Panc1 (cell line): ENCODE results near the gene LPP. TPM values are rescaled to one million over a fixed set of nuclear protein-coding genes. Genes with fewer than 3 reads are reported as not detected.

Experiments used
- ATAC-seq: fragments of 200-7000 bp; cut with Tn5 transposase; 2 replicates; pipeline ENCODE4 v1.9.1; 2020; ENCODE audit warnings: mild to moderate bottlenecking, moderate library complexity
- BruUV-seq: library from RNA; stranded (reverse); fragments of 400-500 nt; replicated peaks from 2 replicates; lab custom pipeline; 2021; lab: Mats Ljungman, UMichigan
- CTCF ChIA-PET: fragments of 300-600 bp; sonication (Branson Sonifier 250); formaldehyde crosslinking; loops from one replicate; lab custom pipeline; 2022; ENCODE audit warnings: antibody characterized with exemption; lab: Charles Lee
- POLR2A ChIA-PET: fragments of 300-600 bp; sonication (Branson Sonifier 250); formaldehyde crosslinking; loops from one replicate; lab custom pipeline; 2022; ENCODE audit warnings: antibody characterized with exemption; lab: Charles Lee
- DNase-seq: peaks from one replicate; pipeline ENCODE4 v3.0.0-alpha.2; 2010; ENCODE audit warnings: low read depth, low spot score
- H3K27ac ChIP-seq: 2 replicates; pipeline ENCODE4 v1.5.1; 2011; ENCODE audit warnings: mild to moderate bottlenecking, low read length, inconsistent platforms
- H3K27me3 ChIP-seq: fragments of 200-500 bp; sonication (Bioruptor generic); 2 replicates; pipeline ENCODE4 v1.6.0; 2014; ENCODE audit warnings: low read length, inconsistent platforms; ENCODE audit not compliant: control insufficient read depth, insufficient read depth
- H3K36me3 ChIP-seq: fragments of 200-500 bp; sonication (Bioruptor generic); 2 replicates; pipeline ENCODE4 v1.5.1; 2014; ENCODE audit warnings: inconsistent platforms, mild to moderate bottlenecking, low read length, moderate library complexity; ENCODE audit not compliant: control insufficient read depth, insufficient read depth
- H3K4me1 ChIP-seq: 2 replicates; pipeline ENCODE4 v1.5.1; 2011; ENCODE audit warnings: inconsistent platforms, mild to moderate bottlenecking, low read length, moderate library complexity; ENCODE audit not compliant: control insufficient read depth, insufficient read depth
- H3K4me3 ChIP-seq, 2 experiments: 2 replicates each; pipeline ENCODE4 v1.5.1; 2011 to 2012; ENCODE audit warnings: low read depth in 2 of 2, low read length in 2 of 2, mild to moderate bottlenecking in 2 of 2, inconsistent platforms in 1 of 2, moderate library complexity in 1 of 2
- H3K9me3 ChIP-seq: fragments of 200-500 bp; sonication (Bioruptor generic); 2 replicates; pipeline ENCODE4 v1.5.1; 2014; ENCODE audit warnings: low read depth, mild to moderate bottlenecking, inconsistent platforms, low read length, moderate library complexity; ENCODE audit not compliant: control insufficient read depth, insufficient read depth
- POLR2AphosphoS5 ChIP-seq: IDR thresholded peaks from 2 replicates; pipeline ENCODE4 v1.6.1; 2012; ENCODE audit warnings: mild to moderate bottlenecking, low read depth, low read length, moderate library complexity
- SIN3A ChIP-seq: IDR thresholded peaks from 2 replicates; pipeline ENCODE4 v1.6.1; 2012; ENCODE audit warnings: low read depth, mild to moderate bottlenecking, low read length, moderate library complexity, borderline replicate concordance; ENCODE audit not compliant: insufficient read depth
- TCF7L2 ChIP-seq: IDR thresholded peaks from 2 replicates; pipeline ENCODE4 v1.6.1; 2011; ENCODE audit warnings: mild to moderate bottlenecking, low read depth, low read length, inconsistent platforms
- in situ Hi-C: cut with HindIII; loops from 2 replicates; pipeline ENCODE4 v1.10.0; 2016; ENCODE audit warnings: low sequenced_read_pairs, low pct_unique_long_range_greater_than_20kb
- intact Hi-C: fragments of 100-400 bp; cut with micrococcal nuclease; formaldehyde crosslinking; loops from one replicate; pipeline ENCODE4 v1.10.0; 2022; ENCODE audit not compliant: unreplicated experiment
- total RNA-seq: library from RNA; stranded (reverse); gene quantifications from one replicate; pipeline ENCODE4 v1.2.1, GENCODE V29; 2021; ENCODE audit not compliant: unreplicated experiment
- TF ChIP-seq, protein P1 (sequence below): fragments of 450-650 bp; IDR thresholded peaks from 2 replicates; pipeline ENCODE4 v1.5.1; 2017; ENCODE audit warnings: mild to moderate bottlenecking
- TF ChIP-seq, protein P2 (sequence below), 2 experiments: IDR thresholded peaks; 2 replicates each; pipeline ENCODE4 v1.6.1; 2011 to 2012; ENCODE audit warnings: low read depth in 2 of 2, control low read depth in 1 of 2, low read length in 1 of 2, mild to moderate bottlenecking in 1 of 2, moderate library complexity in 1 of 2; ENCODE audit not compliant: insufficient read depth in 1 of 2

The LPP gene
- total RNA-seq, 1 experiment from 2014 or later: 90.0 TPM

DNA sequence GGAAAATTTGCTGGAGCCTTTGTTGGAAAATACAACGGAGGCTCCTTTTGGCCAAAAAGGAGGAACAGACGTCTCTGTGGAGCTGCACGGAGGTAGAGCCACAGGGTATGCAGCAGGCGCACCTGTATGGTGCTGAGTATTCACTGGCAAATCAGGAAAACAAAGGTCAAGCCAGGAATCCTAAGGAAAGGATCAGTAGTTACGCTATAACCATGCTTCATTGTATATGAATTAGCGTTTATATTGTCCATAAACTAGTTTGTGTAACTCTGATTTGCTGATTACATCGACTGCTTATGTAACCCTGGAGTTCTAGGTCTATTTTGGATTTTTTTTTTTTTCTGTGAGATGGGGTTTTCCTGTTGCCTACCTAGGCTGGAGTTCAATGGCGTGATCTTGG, 45.4 kb downstream of the LPP start:
- in situ Hi-C loops: no loop called here
- H3K27me3 ChIP-seq: no peaks in the 10 kb centered on the region
- BruUV-seq: no TSS peak
- TF ChIP-seq SIN3A (no peak), TCF7L2 (no peak), POLR2AphosphoS5 (no peak)
- TF ChIP-seq, protein P1, sequence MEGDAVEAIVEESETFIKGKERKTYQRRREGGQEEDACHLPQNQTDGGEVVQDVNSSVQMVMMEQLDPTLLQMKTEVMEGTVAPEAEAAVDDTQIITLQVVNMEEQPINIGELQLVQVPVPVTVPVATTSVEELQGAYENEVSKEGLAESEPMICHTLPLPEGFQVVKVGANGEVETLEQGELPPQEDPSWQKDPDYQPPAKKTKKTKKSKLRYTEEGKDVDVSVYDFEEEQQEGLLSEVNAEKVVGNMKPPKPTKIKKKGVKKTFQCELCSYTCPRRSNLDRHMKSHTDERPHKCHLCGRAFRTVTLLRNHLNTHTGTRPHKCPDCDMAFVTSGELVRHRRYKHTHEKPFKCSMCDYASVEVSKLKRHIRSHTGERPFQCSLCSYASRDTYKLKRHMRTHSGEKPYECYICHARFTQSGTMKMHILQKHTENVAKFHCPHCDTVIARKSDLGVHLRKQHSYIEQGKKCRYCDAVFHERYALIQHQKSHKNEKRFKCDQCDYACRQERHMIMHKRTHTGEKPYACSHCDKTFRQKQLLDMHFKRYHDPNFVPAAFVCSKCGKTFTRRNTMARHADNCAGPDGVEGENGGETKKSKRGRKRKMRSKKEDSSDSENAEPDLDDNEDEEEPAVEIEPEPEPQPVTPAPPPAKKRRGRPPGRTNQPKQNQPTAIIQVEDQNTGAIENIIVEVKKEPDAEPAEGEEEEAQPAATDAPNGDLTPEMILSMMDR: no peak
- TF ChIP-seq, protein P2, sequence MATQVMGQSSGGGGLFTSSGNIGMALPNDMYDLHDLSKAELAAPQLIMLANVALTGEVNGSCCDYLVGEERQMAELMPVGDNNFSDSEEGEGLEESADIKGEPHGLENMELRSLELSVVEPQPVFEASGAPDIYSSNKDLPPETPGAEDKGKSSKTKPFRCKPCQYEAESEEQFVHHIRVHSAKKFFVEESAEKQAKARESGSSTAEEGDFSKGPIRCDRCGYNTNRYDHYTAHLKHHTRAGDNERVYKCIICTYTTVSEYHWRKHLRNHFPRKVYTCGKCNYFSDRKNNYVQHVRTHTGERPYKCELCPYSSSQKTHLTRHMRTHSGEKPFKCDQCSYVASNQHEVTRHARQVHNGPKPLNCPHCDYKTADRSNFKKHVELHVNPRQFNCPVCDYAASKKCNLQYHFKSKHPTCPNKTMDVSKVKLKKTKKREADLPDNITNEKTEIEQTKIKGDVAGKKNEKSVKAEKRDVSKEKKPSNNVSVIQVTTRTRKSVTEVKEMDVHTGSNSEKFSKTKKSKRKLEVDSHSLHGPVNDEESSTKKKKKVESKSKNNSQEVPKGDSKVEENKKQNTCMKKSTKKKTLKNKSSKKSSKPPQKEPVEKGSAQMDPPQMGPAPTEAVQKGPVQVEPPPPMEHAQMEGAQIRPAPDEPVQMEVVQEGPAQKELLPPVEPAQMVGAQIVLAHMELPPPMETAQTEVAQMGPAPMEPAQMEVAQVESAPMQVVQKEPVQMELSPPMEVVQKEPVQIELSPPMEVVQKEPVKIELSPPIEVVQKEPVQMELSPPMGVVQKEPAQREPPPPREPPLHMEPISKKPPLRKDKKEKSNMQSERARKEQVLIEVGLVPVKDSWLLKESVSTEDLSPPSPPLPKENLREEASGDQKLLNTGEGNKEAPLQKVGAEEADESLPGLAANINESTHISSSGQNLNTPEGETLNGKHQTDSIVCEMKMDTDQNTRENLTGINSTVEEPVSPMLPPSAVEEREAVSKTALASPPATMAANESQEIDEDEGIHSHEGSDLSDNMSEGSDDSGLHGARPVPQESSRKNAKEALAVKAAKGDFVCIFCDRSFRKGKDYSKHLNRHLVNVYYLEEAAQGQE (IDR thresholded peaks at IDR 0.05; ENCODE audit: insufficient read depth in 1 of 2, low read depth in 2 of 2, low read length in 1 of 2): no peak
- no peak for ATAC-seq
- CTCF ChIA-PET: interaction anchor here (0.7 kb wide), 1 partner anchor 125 kb away, joined by 7 read pairs; no protein-coding TSS in a partner anchor
- H3K4me3 ChIP-seq: no peak overlapping the region
- POLR2A ChIA-PET: no interaction called here
- intact Hi-C loops: no loop called here
- peaks cover 3% of the 10 kb centered on the region; the same call in 1 of the 2 replicates for H3K4me1 ChIP-seq
- H3K9me3 ChIP-seq: no peaks in the 10 kb centered on the region
- no peaks in the 10 kb centered on the region for H3K36me3 ChIP-seq
- no peak overlapping the region for H3K27ac ChIP-seq
- no peak for DNase-seq

DNA sequence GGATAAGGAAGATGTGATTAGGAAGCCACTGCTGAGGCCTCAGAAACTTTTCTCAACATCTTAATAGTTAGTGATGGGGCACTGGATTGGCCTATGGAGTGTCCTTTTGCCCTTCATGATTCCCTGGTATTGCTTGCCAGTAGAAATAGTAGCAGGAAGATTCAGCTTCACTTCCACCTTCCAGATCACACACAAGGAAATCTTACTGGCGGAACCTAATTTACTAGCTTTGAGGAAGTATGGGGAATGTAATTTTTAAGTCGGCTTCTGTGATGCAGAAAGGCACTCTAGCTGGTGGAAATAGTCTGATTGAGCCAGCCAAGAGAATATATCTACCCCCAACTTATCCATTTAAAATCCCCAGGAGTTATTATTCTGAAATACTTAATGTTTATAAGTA, 46.5 kb downstream of the LPP start:
- TF ChIP-seq SIN3A: no peak
- TF ChIP-seq, protein P2 (IDR thresholded peaks at IDR 0.05; ENCODE audit: insufficient read depth in 1 of 2, low read depth in 2 of 2, low read length in 1 of 2): no peak
- no peak for TF ChIP-seq TCF7L2
- TF ChIP-seq POLR2AphosphoS5: no peak
- TF ChIP-seq, protein P1: no peak
- H3K9me3 ChIP-seq: no peaks in the 10 kb centered on the region
- ChIA-PET POLR2A (no interaction called here), CTCF (interaction anchor here (0.6 kb wide), 1 partner anchor 753 kb away, joined by 7 read pairs; no protein-coding TSS in a partner anchor)
- no peaks in the 10 kb centered on the region for H3K36me3 ChIP-seq
- H3K4me3 ChIP-seq: no peak overlapping the region
- H3K4me1 ChIP-seq: peaks cover 3% of the 10 kb centered on the region; the same call in 1 of the 2 replicates
- no peak for ATAC-seq
- no TSS peak for BruUV-seq
- no peak for DNase-seq
- H3K27ac ChIP-seq: no peak overlapping the region
- in situ Hi-C loops: no loop called here
- no peaks in the 10 kb centered on the region for H3K27me3 ChIP-seq
- intact Hi-C loops: no loop called here
